ENCODE measurements around the gene TMEM219.

DNA sequence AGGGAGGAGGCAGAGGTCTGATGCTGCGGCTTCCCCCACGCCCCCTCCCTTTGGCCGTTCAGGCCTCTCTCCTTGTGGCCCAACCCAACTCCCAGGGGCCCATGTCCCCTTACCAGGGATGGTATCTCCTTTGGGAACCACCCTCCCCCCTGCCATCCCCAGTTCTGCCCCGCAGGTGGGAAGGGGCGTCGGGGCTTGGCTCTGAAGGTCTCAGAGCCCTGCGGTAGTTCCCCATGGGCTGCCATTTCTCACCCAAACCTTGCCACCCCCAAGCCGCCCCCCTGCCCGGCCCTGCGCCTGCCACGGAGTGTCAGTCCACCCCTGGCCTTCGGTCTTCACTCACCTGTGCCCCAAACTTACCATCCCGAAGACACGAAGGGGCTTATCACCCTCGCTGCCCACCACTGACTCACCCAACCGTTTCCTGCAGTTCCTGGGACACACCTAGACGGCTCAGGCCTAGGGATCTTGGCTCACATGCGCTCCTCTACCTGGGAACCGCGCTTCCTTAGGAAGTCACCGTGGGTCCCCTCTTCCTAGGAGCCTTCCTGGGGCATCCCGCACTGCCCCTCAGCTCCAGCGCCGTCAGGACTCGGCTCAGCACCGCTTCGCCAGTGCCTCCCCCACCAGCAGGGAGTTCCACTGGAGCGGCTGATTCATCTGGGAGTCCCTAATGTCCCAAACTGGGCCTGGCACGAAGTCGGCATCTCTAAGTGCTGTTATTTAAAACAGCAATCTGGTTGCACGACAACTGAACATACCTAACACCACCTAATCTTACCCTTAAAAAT lies 50.0 kb downstream of the TMEM219 start:
- TF ChIP-seq POLR2AphosphoS5 (IDR thresholded peaks at IDR 0.05) (no peak), EP300 (IDR thresholded peaks at IDR 0.05) (no peak)
